ENCODE measurements around the gene OSGIN1. TPM values are rescaled to one million over a fixed set of nuclear protein-coding genes. Genes with fewer than 3 reads are reported as not detected.

Gene OSGIN1
- total RNA-seq, 1 experiment from 2014 or later, result 3.7 TPM

- POLR2A ChIA-PET, result interaction anchor here (0.7 kb wide), 1 partner anchor 108 kb away, joined by 4 read pairs; no protein-coding TSS in a partner anchor
- H3K27ac Mint-ChIP-seq (ENCODE audit: low read depth, unreplicated experiment), result no peak overlapping the region
- no TSS peak for BruUV-seq (replicated peaks)
- CTCF ChIA-PET, result interaction anchor here (0.6 to 14.7 kb wide), 13 partner anchors 8 to 485 kb away, joined by 3 to 220 read pairs (median 6); partner anchors contain the start of gene SLC38A8
- no peak for TF ChIP-seq CTCF (IDR thresholded peaks at IDR 0.05; ENCODE audit: unreplicated experiment)
- peaks cover 8% of the 10 kb centered on the region for H3K4me1 Mint-ChIP-seq (ENCODE audit: insufficient read depth, unreplicated experiment)
- no peaks in the 10 kb centered on the region for H3K27me3 Mint-ChIP-seq (ENCODE audit: insufficient read depth, unreplicated experiment)
- intact Hi-C loops (cut with micrococcal nuclease), result loop anchor here (10.0 kb wide), 1 partner anchor 217 kb away; no protein-coding TSS in a partner anchor
- no peak for DNase-seq (ENCODE audit: unreplicated experiment)
- no peak overlapping the region for H3K4me3 Mint-ChIP-seq (ENCODE audit: unreplicated experiment)
- no peaks in the 10 kb centered on the region for H3K36me3 Mint-ChIP-seq (ENCODE audit: insufficient read depth, unreplicated experiment)
- H3K9me3 Mint-ChIP-seq (ENCODE audit: unreplicated experiment), result no peaks in the 10 kb centered on the region
Measured at GRCh38 chr16:83958137-83958845, 5.3 kb downstream of the OSGIN1 start.

GRCh38 chr16:83958846-83959565 is 6.0 kb downstream of the OSGIN1 start:
- Mint-ChIP-seq H3K4me3 (ENCODE audit: unreplicated experiment) (no peak overlapping the region), H3K27me3 (ENCODE audit: insufficient read depth, unreplicated experiment) (no peaks in the 10 kb centered on the region), H3K4me1 (ENCODE audit: insufficient read depth, unreplicated experiment) (peaks cover 5% of the 10 kb centered on the region), H3K27ac (ENCODE audit: low read depth, unreplicated experiment) (no peak overlapping the region), H3K9me3 (ENCODE audit: unreplicated experiment) (no peaks in the 10 kb centered on the region), H3K36me3 (ENCODE audit: insufficient read depth, unreplicated experiment) (no peaks in the 10 kb centered on the region)
- no peak for DNase-seq (ENCODE audit: unreplicated experiment)
- POLR2A ChIA-PET, result no interaction called here
- CTCF ChIA-PET, result interaction anchor here (0.7 to 14.7 kb wide), 4 partner anchors 52 to 108 kb away, joined by 3 to 220 read pairs (median 7); no protein-coding TSS in a partner anchor
- TF ChIP-seq CTCF (IDR thresholded peaks at IDR 0.05; ENCODE audit: unreplicated experiment), result no peak
- intact Hi-C loops (cut with micrococcal nuclease), result loop anchor here (10.0 kb wide), 1 partner anchor 216 kb away; no protein-coding TSS in a partner anchor
- BruUV-seq (replicated peaks), result no TSS peak

- H3K4me1 Mint-ChIP-seq (ENCODE audit: insufficient read depth, unreplicated experiment), result no peaks in the 10 kb centered on the region
- no peak for DNase-seq (ENCODE audit: unreplicated experiment)
- ChIA-PET CTCF (interaction anchor here (0.7 to 14.7 kb wide), 2 partner anchors 99 to 107 kb away, joined by 4 to 220 read pairs; no protein-coding TSS in a partner anchor), POLR2A (no interaction called here)
- no peaks in the 10 kb centered on the region for H3K36me3 Mint-ChIP-seq (ENCODE audit: insufficient read depth, unreplicated experiment)
- BruUV-seq (replicated peaks), result no TSS peak
- H3K27ac Mint-ChIP-seq (ENCODE audit: low read depth, unreplicated experiment), result no peak overlapping the region
- intact Hi-C loops (cut with micrococcal nuclease), result loop anchor here (10.0 kb wide), 1 partner anchor 215 kb away; no protein-coding TSS in a partner anchor
- TF ChIP-seq CTCF (IDR thresholded peaks at IDR 0.05; ENCODE audit: unreplicated experiment), result no peak
- no peaks in the 10 kb centered on the region for H3K27me3 Mint-ChIP-seq (ENCODE audit: insufficient read depth, unreplicated experiment)
- no peak overlapping the region for H3K4me3 Mint-ChIP-seq (ENCODE audit: unreplicated experiment)
- no peaks in the 10 kb centered on the region for H3K9me3 Mint-ChIP-seq (ENCODE audit: unreplicated experiment)
Measured at GRCh38 chr16:83959656-83960434, 6.8 kb downstream of the OSGIN1 start.
